Thyroid gland (tissue), 4 donors: ENCODE results near the gene ZPBP2. TPM values are rescaled to one million over a fixed set of nuclear protein-coding genes. Genes with fewer than 3 reads are reported as not detected.

ENCODE experiments used
- DNase-seq, 2 donors: peaks; one replicate each; pipeline ENCODE4 v3.0.0-alpha.2; 2019
- H3K27ac ChIP-seq, 3 donors: fragments of 200-600 bp; sonication (generic); 1 replicate in 2 of 3; 2 replicates in 1 of 3; pipeline ENCODE4 v1.5.1; 2016 to 2019; ENCODE audit warnings: mild to moderate bottlenecking in 1 of 3, moderate library complexity in 1 of 3
- H3K27me3 ChIP-seq: fragments of 200-600 bp; sonication (generic); one replicate; pipeline ENCODE4 v1.5.1; 2019
- H3K36me3 ChIP-seq, 2 donors: fragments of 200-600 bp; sonication (generic); one replicate each; pipeline ENCODE4 v1.5.1; 2016 to 2019
- H3K4me1 ChIP-seq, 2 donors: fragments of 200-600 bp; sonication (generic); one replicate each; pipeline ENCODE4 v1.5.1; 2017 to 2019
- H3K4me3 ChIP-seq, 3 donors: fragments of 200-600 bp; sonication (generic); replicated peaks in 1 of 3; 1 replicate in 2 of 3; 2 replicates in 1 of 3; pipeline ENCODE4 v1.5.1; 2016; ENCODE audit warnings: mild to moderate bottlenecking in 1 of 3
- H3K9me3 ChIP-seq: fragments of 200-600 bp; sonication (generic); one replicate; pipeline ENCODE4 v1.5.1; 2017
- CTCF ChIP-seq, 6 experiments: fragments of 200-600 bp in 3 of 6; fragments of 450-650 bp in 3 of 6; sonication (generic) in 3 of 6; IDR thresholded peaks; one replicate each; pipeline ENCODE4 v1.5.1; 2016 to 2019; ENCODE audit warnings: antibody characterized with exemption in 6 of 6, mild to moderate bottlenecking in 2 of 6, inconsistent platforms in 1 of 6, moderate library complexity in 1 of 6
- POLR2A ChIP-seq, 2 donors: fragments of 450-650 bp; IDR thresholded peaks; one replicate each; pipeline ENCODE4 v1.6.1; 2017; ENCODE audit warnings: antibody characterized with exemption in 2 of 2, mild to moderate bottlenecking in 2 of 2, moderate library complexity in 1 of 2
- WGBS, 2 donors: methylation state at CpG; one replicate each; pipeline ENCODE4 v1.1.5; 2017; 5-methylcytosine and 5-hydroxymethylcytosine counted together
- intact Hi-C: fragments of 100-400 bp; cut with DNase I; formaldehyde crosslinking; loops from one replicate; pipeline ENCODE4 v1.15.1; 2023
- total RNA-seq, 4 donors: library from RNA; depleted of rRNA; stranded (reverse); fragments of >200 nt; gene quantifications; one replicate each; pipeline ENCODE4 v1.2.3, GENCODE V29; 2016

The ZPBP2 gene
- total RNA-seq, 4 donors from 2014 or later = 0.40 TPM; not detected in 3

GRCh38 chr17:39919087-39919683, 51.2 kb downstream of the ZPBP2 start:
- Histone ChIP-seq H3K36me3 (peaks cover 29 to 34% of the 10 kb centered on the region in 2 donors), H3K4me1 (peaks cover 0 to 3% of the 10 kb centered on the region in 2 donors), H3K27ac (no peak overlapping the region), H3K4me3 (no peak overlapping the region), H3K9me3 (no peaks in the 10 kb centered on the region), H3K27me3 (no peaks in the 10 kb centered on the region)
- intact Hi-C loops = no loop called here
- 98% methylated on average over 9 of the region's 9 CpGs for WGBS, 2 donors
- TF ChIP-seq POLR2A (IDR thresholded peaks at IDR 0.05) = no peak
- TF ChIP-seq CTCF (IDR thresholded peaks at IDR 0.05) = no peak
- no peak for DNase-seq

GRCh38 chr17:39920218-39921210, 52.5 kb downstream of the ZPBP2 start:
- Histone ChIP-seq H3K4me3 (no peak overlapping the region), H3K27me3 (no peaks in the 10 kb centered on the region), H3K4me1 (peaks cover under 1 to 17% of the 10 kb centered on the region in 2 donors), H3K36me3 (peaks cover 29 to 34% of the 10 kb centered on the region in 2 donors), H3K9me3 (no peaks in the 10 kb centered on the region), H3K27ac (no peak overlapping the region)
- DNase-seq = no peak
- TF ChIP-seq CTCF (IDR thresholded peaks at IDR 0.05) = no peak
- TF ChIP-seq POLR2A (IDR thresholded peaks at IDR 0.05) = no peak
- intact Hi-C loops = no loop called here
- 83 to 84% methylated on average over 18 to 19 of the region's 19 CpGs for WGBS, 2 donors

GRCh38 chr17:39921323-39921722, 53.3 kb downstream of the ZPBP2 start:
- DNase-seq = no peak
- TF ChIP-seq POLR2A (IDR thresholded peaks at IDR 0.05) = no peak
- no peak for TF ChIP-seq CTCF (IDR thresholded peaks at IDR 0.05)
- Histone ChIP-seq H3K27me3 (no peaks in the 10 kb centered on the region), H3K4me3 (no peak overlapping the region), H3K36me3 (peaks cover 29 to 34% of the 10 kb centered on the region in 2 donors), H3K9me3 (no peaks in the 10 kb centered on the region), H3K27ac (no peak overlapping the region), H3K4me1 (peaks cover 8 to 25% of the 10 kb centered on the region in 2 donors)
- WGBS, 2 donors = 88 to 91% methylated on average over 5 of the region's 5 CpGs
- intact Hi-C loops = no loop called here

GRCh38 chr17:39922006-39922405, 54.0 kb downstream of the ZPBP2 start:
- Histone ChIP-seq H3K36me3 (peaks cover 29 to 34% of the 10 kb centered on the region in 2 donors), H3K27me3 (no peaks in the 10 kb centered on the region), H3K4me3 (no peak overlapping the region), H3K4me1 (peaks cover 12 to 30% of the 10 kb centered on the region in 2 donors), H3K9me3 (no peaks in the 10 kb centered on the region), H3K27ac (no peak overlapping the region)
- WGBS, 2 donors = 95 to 99% methylated on average over 6 of the region's 6 CpGs
- TF ChIP-seq POLR2A (IDR thresholded peaks at IDR 0.05) (no peak), CTCF (IDR thresholded peaks at IDR 0.05) (no peak)
- intact Hi-C loops = no loop called here
- DNase-seq = no peak

GRCh38 chr17:39923230-39923629, 55.2 kb downstream of the ZPBP2 start:
- 69 to 88% methylated on average over 3 to 6 of the region's 6 CpGs for WGBS, 2 donors
- intact Hi-C loops = no loop called here
- no peak for DNase-seq
- Histone ChIP-seq H3K27me3 (no peaks in the 10 kb centered on the region), H3K4me1 (peaks cover 15 to 33% of the 10 kb centered on the region in 2 donors), H3K36me3 (peaks cover 29 to 34% of the 10 kb centered on the region in 2 donors), H3K9me3 (no peaks in the 10 kb centered on the region), H3K4me3 (no peak overlapping the region), H3K27ac (no peak overlapping the region)
- TF ChIP-seq CTCF (IDR thresholded peaks at IDR 0.05) (no peak), POLR2A (IDR thresholded peaks at IDR 0.05) (no peak)
